BE2C (cell line): ENCODE results near the gene KIF16B. TPM values are rescaled to one million over a fixed set of nuclear protein-coding genes. Genes with fewer than 3 reads are reported as not detected.

ENCODE experiments used
- DNase-seq: peaks from one replicate; pipeline ENCODE4 v3.0.0-alpha.2; 2020
- H3K27me3 ChIP-seq: fragments of 250-450 bp; sonication (Bioruptor Pico); 2 replicates; pipeline ENCODE4 v1.5.1; 2020; ENCODE audit warnings: mild to moderate bottlenecking
- H3K36me3 ChIP-seq: fragments of 250-450 bp; sonication (Bioruptor Pico); 2 replicates; pipeline ENCODE4 v1.5.1; 2020; ENCODE audit warnings: mild to moderate bottlenecking
- H3K4me1 ChIP-seq: fragments of 250-450 bp; sonication (Bioruptor Pico); 2 replicates; pipeline ENCODE4 v1.5.1; 2020
- H3K4me3 ChIP-seq: 2 replicates; pipeline ENCODE4 v1.5.1; 2011; ENCODE audit warnings: low read depth, low read length
- H3K9me3 ChIP-seq: fragments of 250-450 bp; sonication (Bioruptor Pico); 2 replicates; pipeline ENCODE4 v1.5.1; 2020
- CTCF ChIP-seq: IDR thresholded peaks from 2 replicates; pipeline ENCODE4 v1.5.1; 2012; ENCODE audit warnings: mild to moderate bottlenecking, low read depth, low read length
- polyA plus RNA-seq: library from polyadenylated mRNA; unstranded; fragments of >200 nt; gene quantifications from one replicate; pipeline ENCODE4 v1.2.1, GENCODE V29; 2012; ENCODE audit warnings: low read depth, missing spikeins; ENCODE audit not compliant: insufficient read length, insufficient read depth

Gene KIF16B
- polyA plus RNA-seq: 3.8 TPM

GRCh38 chr20:16573001-16573965 is at the start of gene KIF16B:
Gene KIF16B, minus strand, starts transcription at chr20:16573448. Its CDS starts 173 bp downstream, at chr20:16573275.
- TF ChIP-seq CTCF: peak; percentile 2; the same call in 1 of the 2 replicates
- peak; percentile 94 for DNase-seq
- Histone ChIP-seq H3K36me3 (no peaks in the 10 kb centered on the region), H3K4me1 (no peaks in the 10 kb centered on the region), H3K4me3 (peak within 1 kb of the TSS; percentile 72), H3K9me3 (no peaks in the 10 kb centered on the region), H3K27me3 (no peaks in the 10 kb centered on the region)

DNA sequence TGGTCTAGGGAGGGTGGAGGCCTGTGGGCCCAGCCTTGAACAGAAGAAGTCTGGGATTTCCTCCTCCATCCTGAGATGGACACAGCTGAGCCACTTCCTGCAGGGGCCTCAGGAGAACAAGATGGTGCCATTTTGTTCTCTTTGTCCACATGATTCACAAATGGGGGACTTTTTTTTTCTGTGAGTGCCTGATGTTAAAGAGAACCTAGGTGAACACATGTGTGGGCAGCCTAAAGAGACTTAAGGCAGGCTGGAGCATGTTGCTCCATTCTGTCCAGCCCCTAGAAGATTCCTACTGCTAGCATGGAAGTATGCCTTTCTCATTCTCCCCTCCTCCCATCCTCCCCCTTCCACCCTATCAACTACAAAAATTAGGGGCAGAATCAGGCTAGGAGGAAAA is 49.3 kb upstream of the KIF16B start:
- Histone ChIP-seq H3K4me3 (no peak overlapping the region), H3K27me3 (no peaks in the 10 kb centered on the region), H3K4me1 (no peaks in the 10 kb centered on the region), H3K9me3 (no peaks in the 10 kb centered on the region), H3K36me3 (no peaks in the 10 kb centered on the region)
- no peak for DNase-seq
- no peak for TF ChIP-seq CTCF

DNA sequence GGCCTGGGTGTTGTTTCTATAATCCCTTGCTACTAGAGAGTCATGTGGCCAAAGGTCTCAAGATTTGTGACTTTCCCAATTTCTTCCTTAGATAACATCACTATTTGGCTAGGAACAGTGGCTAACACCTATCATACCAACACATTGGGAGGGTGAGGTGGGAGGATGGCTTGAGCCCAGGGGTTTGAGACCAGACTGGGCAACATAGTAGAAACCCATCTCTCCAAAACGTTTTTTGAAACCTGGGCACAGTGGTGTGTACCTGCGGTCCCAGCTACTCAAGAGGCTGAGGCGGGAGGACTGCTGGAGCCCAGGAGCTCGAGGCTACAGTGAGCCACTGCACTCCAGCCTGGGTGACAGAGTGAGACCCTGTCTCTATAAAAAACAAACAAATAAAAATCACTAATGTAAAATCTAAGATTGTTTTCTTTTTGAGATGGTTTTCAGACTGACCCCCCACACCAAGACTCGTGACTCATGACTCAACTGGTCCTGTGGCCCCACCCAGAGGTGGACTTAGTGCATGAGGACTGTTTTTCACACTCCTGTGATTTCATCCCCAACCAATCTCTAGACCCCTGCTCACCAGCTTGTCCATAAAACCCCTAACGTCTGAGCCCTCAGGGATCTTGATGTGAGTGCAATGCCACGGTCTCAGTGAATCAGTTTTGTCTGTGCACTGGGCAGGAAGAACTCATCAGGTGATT is 48.3 kb upstream of the KIF16B start:
- DNase-seq: no peak

GRCh38 chr20:16620961-16621360 is 47.7 kb upstream of the KIF16B start:
- TF ChIP-seq CTCF: no peak

More for the DNA sequence above, 48.3 kb upstream of the KIF16B start:
- Histone ChIP-seq H3K27me3 (no peaks in the 10 kb centered on the region), H3K36me3 (no peaks in the 10 kb centered on the region), H3K4me3 (no peak overlapping the region), H3K9me3 (no peaks in the 10 kb centered on the region), H3K4me1 (no peaks in the 10 kb centered on the region)
- TF ChIP-seq CTCF: no peak

DNA sequence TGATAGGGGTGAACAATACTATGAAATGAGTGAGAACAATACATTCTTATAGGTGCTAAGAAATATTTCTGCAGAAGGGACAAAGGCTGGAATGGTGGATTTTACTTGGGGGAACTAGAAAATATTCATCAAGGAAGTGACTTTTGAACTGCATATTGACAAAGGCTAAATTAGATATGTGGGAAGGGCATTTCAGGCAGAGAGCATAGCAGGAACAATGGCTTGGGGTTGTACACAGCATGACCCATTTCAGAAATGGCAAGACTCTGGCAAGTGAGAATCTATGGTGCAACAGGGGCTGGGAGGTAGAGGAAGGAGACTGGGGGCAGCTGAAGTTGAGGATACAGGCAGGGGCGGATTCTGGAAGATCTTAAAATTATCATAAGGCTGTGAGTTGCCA is 46.7 kb upstream of the KIF16B start:
- H3K9me3 ChIP-seq: no peaks in the 10 kb centered on the region
- no peak for DNase-seq
- H3K27me3 ChIP-seq: no peaks in the 10 kb centered on the region
- TF ChIP-seq CTCF: no peak
- H3K4me3 ChIP-seq: no peak overlapping the region
- peaks cover 5% of the 10 kb centered on the region; the same call in 1 of the 2 replicates for H3K4me1 ChIP-seq
- H3K36me3 ChIP-seq: no peaks in the 10 kb centered on the region

More at GRCh38 chr20:16620961-16621360, 47.7 kb upstream of the KIF16B start:
- Histone ChIP-seq H3K4me3 (no peak overlapping the region), H3K36me3 (no peaks in the 10 kb centered on the region), H3K4me1 (peaks cover under 1% of the 10 kb centered on the region; the same call in 1 of the 2 replicates), H3K27me3 (no peaks in the 10 kb centered on the region), H3K9me3 (no peaks in the 10 kb centered on the region)
- DNase-seq: no peak
